ENCODE measurements around the gene MEMO1.
"Not testable (repeated sequence)": the region's sequence is repeated elsewhere in the genome, so short reads cannot be mapped to it uniquely, and the experiment has no call there.

DNA sequence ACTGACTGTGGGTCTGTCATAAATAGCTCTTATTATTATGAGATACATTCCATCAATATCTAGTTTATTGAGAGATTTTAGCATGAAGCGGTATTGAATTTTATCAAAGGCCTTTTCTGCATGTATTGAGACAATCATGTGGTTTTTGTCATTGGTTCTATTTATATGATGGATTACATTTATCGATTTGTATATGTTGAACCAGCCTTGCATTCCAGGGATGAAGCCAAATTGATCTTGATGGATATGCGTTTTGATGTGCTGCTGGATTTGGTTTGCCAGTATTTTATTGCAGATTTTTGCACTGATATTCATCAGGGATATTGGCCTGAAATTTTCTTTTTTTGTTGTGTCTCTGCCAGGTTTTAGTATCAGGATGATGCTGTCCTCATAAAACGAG is 113.5 kb downstream of the MEMO1 start:
- TF ChIP-seq, protein P1, sequence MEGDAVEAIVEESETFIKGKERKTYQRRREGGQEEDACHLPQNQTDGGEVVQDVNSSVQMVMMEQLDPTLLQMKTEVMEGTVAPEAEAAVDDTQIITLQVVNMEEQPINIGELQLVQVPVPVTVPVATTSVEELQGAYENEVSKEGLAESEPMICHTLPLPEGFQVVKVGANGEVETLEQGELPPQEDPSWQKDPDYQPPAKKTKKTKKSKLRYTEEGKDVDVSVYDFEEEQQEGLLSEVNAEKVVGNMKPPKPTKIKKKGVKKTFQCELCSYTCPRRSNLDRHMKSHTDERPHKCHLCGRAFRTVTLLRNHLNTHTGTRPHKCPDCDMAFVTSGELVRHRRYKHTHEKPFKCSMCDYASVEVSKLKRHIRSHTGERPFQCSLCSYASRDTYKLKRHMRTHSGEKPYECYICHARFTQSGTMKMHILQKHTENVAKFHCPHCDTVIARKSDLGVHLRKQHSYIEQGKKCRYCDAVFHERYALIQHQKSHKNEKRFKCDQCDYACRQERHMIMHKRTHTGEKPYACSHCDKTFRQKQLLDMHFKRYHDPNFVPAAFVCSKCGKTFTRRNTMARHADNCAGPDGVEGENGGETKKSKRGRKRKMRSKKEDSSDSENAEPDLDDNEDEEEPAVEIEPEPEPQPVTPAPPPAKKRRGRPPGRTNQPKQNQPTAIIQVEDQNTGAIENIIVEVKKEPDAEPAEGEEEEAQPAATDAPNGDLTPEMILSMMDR (IDR thresholded peaks at IDR 0.05 in 2 of 3, conservative IDR thresholded peaks at IDR 0.05 in 1 of 3; ENCODE audit: borderline replicate concordance in 1 of 3, insufficient read depth in 1 of 3, low read depth in 2 of 3, low read length in 2 of 3), result not testable (repeated sequence)
- TF ChIP-seq POLR2A (IDR thresholded peaks at IDR 0.05; ENCODE audit: borderline replicate concordance, extremely low read depth, insufficient read depth, insufficient read length); POLR2AphosphoS5 (IDR thresholded peaks at IDR 0.05; ENCODE audit: low read depth, low read length); CEBPB (IDR thresholded peaks at IDR 0.05; ENCODE audit: low read depth); JUND (IDR thresholded peaks at IDR 0.05): not testable (repeated sequence)
- TF ChIP-seq, protein P2, sequence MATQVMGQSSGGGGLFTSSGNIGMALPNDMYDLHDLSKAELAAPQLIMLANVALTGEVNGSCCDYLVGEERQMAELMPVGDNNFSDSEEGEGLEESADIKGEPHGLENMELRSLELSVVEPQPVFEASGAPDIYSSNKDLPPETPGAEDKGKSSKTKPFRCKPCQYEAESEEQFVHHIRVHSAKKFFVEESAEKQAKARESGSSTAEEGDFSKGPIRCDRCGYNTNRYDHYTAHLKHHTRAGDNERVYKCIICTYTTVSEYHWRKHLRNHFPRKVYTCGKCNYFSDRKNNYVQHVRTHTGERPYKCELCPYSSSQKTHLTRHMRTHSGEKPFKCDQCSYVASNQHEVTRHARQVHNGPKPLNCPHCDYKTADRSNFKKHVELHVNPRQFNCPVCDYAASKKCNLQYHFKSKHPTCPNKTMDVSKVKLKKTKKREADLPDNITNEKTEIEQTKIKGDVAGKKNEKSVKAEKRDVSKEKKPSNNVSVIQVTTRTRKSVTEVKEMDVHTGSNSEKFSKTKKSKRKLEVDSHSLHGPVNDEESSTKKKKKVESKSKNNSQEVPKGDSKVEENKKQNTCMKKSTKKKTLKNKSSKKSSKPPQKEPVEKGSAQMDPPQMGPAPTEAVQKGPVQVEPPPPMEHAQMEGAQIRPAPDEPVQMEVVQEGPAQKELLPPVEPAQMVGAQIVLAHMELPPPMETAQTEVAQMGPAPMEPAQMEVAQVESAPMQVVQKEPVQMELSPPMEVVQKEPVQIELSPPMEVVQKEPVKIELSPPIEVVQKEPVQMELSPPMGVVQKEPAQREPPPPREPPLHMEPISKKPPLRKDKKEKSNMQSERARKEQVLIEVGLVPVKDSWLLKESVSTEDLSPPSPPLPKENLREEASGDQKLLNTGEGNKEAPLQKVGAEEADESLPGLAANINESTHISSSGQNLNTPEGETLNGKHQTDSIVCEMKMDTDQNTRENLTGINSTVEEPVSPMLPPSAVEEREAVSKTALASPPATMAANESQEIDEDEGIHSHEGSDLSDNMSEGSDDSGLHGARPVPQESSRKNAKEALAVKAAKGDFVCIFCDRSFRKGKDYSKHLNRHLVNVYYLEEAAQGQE (IDR thresholded peaks at IDR 0.05; ENCODE audit: low read depth), result not testable (repeated sequence)

All from HCT116 (cell line).